Cerebellar nuclear complex (tissue), 1 donor: ENCODE data around the gene ARHGEF12.

Experiments
- DNase-seq, 2 experiments: peaks; one replicate each; lab custom pipeline; 2025; lab: John Stamatoyannopoulos, UW

Gene ARHGEF12

DNA sequence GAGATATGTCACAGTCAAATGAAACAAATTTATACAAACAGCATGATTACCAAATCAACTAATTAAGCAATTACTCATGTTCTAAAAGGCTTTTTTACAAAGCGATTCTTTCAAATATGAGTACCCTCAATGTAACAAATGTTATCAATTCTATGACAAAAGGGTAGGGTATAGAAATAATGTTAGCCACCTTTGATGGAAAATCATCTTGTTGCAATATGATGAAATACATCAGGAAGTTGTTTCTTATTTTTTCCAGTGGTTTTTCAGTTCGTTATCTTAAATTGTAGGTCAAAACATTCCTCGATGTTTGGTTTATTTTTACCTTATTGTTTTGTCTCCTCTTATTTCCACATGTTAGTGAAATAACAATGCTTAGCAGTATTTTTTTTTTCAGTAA lies 6.5 kb downstream of the ARHGEF12 start:
- DNase-seq: no peak

DNA sequence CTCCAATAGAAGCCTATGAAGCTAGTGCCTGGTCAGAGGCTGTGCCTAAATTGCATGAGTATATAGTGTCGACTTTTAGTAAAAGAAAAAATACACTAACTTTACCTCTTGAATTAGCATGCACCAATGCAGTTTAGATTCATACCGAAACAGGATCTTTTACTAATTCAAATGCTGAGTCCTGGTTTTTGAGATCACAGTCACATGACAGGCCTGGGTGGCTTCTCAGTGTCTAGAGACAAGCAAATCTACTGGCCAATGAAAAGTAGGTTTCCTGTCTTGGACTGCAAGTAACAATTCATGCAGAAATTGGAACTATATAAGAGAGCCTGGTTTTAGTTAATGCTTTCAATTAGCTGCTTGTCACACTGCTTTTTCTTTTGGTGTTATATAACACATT lies 7.2 kb downstream of the ARHGEF12 start:
- DNase-seq: no peak

DNA sequence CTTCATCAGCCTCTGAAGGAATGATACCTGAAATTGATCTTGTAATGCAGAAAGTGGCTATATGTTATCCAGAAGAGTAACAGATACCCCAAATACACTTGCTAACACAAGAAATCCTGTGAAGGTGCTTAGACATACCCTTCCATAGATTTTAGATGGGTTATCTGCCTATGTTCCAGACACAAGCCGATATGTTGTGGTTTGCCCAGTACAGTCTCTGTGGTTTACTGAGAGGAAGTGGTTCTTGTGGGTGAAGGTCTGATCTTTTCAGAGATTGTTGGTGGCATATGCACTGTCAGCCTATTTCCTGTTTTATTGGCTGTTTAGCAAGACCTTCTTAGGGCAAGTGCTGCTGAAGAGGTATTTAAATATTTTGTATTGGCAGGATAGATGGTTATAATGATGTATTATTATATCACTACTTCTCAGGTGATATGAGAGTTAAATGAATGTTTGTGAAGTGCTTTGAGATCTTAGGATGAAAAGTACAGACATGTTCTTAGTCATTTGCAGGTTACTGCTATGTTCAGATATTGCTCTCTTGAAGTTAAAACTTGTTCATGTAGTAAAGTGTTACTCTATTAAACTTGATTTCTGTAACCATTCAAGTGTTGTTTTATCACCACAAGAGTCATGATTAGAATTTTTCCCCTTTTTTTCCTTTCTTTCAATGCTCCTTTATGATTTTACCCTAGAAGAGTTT lies 8.2 kb downstream of the ARHGEF12 start:
- DNase-seq: no peak

DNA sequence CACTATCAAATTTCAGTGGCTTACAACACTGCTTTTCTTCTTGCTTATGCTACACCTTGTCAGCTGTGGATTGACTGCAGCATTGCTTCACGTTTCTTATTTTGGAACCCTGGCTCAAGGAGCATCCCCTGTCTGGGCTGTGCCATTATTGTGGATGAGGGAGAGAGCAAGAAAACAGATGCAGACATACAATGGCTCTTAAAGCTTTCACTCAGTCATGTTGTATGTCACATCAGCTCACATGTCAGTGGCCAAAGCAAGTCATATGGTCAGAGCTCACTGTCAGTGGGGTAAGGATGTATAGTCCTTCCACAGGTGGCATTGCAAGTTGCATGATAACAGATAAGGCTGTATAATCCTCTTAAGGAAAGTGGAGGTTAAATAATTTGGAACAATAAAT lies 10.0 kb downstream of the ARHGEF12 start:
- no peak for DNase-seq

DNA sequence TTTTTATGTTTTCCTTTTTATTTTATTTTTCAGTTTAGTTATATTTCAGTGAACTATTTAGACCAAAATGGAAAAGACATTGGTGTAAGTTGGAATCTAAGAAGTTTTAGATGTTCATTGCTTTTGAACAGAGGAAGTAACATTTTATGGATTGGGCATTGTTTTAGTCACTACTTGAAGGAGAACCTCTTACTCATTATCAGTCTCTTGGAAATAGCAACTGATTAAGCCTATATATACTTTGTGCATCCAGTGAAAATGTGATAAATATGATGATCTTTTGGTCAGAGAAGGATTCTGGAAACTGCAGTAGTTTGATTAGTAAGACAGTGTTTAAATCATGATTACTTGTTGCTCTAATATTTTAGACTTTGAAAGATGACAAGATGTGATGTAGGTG lies 14.4 kb downstream of the ARHGEF12 start:
- DNase-seq: no peak

DNA sequence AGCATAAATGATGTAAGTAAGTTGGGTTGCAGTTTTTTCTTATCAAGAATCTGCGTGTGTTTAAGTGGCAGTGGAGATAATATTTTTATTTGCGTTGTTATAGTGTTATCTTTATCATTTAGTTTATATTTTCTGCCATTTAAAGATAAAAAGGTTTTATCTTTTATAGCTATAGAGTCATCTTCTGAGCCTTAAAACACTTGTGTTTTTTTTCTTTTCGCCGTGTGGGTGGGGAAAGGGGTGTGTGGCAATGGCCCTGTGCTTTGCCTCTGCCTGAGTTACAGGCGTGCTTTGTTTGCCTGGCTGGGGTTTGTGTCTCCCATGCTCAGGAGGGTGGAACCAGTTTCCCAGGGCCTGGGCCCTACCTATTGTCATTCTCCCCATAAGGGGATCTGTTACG lies 16.2 kb downstream of the ARHGEF12 start:
- no peak for DNase-seq

DNA sequence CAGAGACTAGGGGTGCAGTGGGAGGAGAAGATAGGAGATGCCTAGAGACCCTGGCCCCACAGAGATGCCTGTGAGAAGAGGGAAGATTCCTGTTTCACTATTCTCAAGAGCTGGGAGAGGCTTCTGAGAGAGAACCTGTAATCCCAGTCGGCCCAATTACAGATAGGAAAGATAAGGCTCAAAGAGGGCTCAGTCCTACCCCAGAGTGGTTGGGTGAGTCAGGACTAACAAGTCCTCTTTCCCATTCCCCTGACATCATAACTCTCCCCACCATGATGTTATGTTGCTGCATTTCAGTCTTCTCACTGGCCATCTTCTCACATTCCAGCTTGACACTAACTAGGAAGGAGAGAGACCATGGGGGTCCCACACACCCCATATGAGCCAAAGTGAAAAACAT lies 17.9 kb downstream of the ARHGEF12 start:
- no peak for DNase-seq

DNA sequence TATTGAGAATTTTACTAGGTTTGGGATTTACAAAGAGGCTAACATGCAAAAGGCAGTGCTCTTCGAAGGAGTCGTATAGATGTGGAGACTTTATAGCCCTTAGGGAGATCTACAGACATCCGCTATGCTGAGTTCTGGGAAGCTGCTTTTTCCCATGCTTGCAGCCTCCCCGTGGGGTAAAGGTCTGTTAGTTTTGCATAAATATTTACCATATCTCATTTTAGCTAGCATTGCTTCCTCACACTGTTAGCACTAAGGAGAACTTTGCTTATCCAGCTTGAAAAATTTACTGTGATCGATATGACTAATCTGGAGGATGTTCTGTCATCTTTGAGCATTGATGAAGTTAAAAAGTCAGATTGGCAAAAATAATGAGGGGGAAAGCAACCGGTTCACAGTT lies 18.6 kb downstream of the ARHGEF12 start:
- no peak for DNase-seq

DNA sequence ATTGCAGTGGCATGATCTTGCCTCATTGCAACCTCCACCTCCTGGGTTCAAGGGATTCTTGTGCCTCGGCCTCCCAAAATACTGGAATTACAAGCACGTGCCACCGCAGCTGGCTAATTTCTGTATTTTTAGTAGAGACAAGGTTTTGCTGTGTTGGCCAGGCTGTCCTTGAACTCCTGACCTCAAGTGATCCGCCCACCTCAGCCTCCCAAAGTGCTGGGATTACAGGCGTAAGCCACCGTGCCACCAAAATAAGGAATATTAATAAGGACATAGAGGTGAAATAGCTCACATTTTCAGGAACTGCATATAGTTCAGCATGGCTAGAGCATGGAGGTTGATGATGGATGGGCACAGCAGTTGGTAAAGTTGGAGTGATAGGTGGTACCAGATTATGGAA lies 21.4 kb downstream of the ARHGEF12 start:
- DNase-seq: no peak

DNA sequence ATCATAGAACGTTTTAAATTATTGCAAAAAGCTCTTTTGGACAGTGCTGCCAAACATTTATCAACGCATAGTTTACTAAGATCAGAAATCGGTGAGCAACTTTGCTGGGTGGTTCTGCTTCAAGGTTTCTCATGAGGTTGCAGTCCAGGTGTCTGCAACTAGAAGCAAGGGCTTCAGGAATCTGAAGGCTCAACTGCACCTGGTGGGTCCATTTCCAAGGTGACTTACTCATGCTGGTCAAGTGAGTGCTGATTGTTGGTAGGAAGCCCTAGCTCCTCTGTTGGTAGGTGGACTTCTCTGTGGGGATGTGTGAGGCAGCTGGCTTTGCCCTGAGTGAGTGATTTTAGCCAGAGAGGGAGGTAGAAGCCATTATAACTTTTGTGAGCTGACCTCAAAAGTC lies 22.5 kb downstream of the ARHGEF12 start:
- no peak for DNase-seq

DNA sequence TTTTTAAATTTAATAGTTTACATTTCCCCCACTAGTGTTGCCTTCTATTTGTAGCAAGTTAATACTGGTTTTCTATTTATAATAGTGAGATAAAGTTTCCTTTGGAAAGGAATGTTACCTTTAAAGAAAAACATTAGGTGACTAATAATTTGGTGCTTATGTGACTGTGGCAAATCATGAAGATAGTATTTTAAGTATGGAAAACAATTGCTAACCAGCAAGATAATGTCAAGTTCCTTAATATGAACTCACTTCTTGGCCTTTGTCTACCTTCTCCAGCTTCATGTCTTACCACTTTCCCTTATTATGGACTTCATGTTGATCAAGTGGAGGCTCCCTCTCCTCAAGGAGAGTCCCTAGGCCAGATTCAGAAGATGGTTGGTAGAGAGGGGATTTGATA lies 27.2 kb downstream of the ARHGEF12 start:
- no peak for DNase-seq

DNA sequence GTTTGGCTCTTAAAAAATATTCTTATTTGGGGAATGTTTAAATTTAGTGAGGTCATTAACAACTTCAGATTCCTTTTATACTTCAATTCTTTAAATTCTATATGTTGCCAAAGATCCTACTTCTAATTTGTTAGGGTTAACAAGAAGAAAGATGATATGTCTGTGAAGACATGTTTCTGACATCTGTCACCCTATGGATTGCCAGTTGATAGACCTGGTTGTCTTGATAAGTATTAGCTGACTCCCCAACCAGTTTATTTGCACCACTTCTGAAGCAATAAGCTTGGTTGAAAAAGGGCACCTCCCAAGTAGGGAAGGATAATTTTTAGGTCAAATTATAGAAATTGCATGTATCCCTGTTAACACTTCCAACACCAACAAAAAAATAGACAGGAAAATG lies 29.3 kb downstream of the ARHGEF12 start:
- DNase-seq: no peak

DNA sequence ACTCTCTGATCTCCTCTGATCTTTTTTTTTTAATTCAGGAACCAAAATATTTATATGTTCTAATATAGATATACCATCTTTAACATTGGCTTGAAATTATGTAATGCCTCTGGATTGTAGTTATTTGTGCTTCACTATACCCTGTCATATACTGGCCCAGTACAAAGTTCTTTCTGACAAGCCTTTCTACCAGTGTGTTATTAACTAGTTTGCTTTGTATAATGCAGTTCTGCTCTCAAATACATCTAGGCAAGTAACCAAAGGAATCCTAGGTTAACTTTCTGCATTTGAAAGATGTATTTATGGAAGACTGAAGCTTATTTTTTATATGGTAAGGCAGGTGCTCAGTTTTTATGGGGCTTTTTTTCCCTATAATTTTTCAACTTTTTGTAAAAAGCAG lies 36.1 kb downstream of the ARHGEF12 start:
- DNase-seq: no peak

DNA sequence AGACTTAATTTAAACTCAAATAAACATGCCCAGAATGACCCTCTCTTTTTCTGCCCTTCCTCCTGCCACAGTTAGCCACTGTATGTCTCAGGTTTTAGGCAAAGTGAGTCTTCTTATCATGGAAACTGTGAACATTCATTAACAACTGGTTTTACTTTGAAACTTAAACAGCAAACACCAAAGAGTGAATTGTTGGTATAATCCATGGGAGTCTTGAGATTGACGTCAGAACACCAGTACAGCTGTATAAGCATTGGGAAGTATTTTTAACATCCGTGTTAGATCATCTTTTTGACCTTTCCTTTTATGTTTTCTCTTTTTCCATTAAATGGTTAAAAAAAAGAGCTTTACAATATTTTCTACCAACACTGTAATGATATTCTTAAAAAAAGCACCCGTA lies 38.9 kb downstream of the ARHGEF12 start:
- no peak for DNase-seq

DNA sequence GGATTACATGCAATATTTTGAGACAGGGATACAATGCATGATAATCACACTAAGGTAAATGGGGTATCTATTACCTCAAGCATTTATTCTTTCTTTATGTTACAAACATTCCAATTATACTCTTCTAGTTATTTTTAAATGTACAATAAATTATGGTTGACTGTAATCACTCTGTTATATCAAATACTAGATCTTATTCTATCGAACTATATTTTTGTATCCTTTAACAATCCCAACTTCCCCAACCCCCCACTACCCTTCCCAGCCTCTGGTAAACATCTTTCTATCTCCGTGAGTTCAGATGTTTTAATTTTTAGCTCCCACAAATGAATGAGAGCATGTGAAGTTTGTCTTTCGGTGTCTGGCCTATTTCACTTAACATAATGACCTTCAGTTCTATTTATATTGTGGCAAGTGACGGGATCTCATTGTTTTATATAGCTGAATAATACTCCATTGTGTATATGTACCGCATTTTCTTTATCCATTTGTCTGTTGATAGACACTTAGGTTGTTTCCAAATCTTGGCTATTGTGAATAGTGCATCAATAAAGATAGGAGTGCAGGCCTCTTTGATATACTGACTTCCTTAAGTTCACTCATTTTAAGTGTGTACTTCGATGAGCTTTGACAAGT lies 40.5 kb downstream of the ARHGEF12 start:
- no peak for DNase-seq

DNA sequence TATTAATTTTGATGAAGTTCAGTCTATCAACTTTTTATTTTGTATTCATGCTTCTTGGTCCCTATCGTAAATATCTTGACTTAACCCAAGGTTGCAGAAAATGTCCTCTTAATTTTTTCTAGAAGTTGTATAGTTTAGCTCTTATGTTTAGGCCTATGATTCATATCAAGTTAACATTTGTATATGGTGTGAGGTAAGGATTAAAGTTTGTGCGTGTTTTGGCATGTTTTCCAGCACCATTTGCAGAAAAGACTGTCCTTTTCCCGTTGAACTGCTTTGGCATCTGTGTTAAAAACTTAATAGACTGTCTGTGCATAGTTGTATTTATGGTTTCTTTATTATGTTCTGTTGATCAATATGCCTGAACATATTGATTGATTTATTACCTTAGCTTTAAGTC lies 42.3 kb downstream of the ARHGEF12 start:
- no peak for DNase-seq

DNA sequence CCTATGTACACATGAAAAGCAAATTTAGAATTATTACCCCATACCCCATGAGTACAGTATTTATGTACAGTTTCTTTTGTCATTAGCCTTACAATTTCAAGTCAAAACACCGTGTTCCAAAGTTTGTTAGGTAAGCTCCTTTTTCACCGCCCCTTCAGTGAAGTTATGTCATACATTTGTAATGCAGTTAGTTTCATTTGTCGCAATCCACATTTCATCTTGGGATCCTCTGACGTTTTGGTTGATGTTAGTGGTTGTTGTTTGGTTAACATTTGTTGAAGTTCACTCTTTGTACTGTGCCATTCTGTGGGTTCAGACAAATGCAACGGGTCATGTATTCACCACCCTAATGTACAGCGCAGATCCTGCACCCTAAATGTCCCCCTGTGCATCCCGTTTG lies 45.2 kb downstream of the ARHGEF12 start:
- no peak for DNase-seq

DNA sequence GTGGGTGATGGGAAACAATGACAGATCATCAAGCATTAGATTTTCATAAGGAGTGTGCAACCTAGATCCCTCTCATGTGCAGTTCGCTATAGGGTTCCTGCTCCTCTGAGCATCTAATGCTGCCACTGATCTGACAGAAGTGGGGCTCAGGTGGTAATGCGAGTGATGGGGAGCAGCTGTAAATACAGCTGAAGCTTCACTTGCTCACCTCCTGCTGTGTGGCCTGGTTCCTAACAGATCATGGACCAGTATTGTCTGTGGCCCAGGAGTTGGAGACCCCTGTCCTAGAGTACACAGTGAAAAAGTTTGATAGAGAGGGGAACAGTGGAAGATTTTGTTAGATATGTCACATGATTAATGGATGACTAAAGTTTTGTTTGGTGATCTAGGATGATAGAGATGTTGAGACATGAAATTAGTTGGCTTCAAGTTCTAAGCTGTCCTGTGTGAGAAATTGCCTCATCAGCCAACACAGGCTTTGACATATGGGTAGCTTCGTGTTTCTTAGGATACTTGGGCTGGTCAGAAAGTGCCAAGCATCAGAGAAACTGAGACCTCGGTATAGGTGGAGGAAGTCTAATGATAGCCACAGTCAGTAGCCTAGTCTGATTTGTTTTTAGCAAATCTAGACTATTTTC lies 47.4 kb downstream of the ARHGEF12 start:
- DNase-seq: no peak

DNA sequence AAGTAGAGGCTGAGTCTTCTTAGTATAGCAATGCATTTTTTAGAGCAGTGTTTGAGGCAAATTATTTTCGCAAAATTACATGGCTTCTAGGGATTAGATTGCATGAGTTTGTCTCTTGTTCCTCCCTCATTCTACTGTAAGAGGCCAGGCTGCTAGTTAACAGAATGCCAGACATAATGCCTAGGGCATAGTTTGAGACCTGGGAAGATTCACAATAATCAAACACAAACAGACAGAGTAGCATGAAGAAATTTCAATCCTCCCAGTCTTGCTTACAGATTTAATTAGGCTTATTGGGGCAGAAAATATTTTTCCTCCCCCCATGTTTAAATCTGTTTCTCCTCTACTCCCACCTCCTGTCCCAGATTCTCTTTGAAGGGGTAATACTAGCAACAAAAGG lies 48.3 kb downstream of the ARHGEF12 start:
- DNase-seq: no peak

DNA sequence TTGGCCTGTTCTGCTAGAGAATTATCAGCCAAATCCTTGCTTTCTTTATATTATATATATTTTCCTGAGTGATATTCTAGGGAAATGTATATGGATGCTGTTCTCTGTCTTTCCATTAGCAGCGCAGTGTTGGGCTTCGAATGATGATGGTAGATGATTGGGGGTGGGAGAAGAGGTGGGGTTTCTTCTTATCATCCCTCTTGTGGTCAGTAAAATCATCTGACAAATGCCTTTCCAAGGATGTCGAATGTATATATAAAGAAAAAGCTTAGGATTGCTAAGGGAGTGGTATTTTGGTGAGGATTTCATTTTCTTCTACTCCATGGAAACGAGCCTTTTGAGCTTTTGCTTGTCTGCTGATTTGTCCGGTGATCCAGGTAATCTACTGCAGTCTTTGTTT lies 48.9 kb downstream of the ARHGEF12 start:
- DNase-seq: peak in 1 of 2 experiments; percentile 88

DNA sequence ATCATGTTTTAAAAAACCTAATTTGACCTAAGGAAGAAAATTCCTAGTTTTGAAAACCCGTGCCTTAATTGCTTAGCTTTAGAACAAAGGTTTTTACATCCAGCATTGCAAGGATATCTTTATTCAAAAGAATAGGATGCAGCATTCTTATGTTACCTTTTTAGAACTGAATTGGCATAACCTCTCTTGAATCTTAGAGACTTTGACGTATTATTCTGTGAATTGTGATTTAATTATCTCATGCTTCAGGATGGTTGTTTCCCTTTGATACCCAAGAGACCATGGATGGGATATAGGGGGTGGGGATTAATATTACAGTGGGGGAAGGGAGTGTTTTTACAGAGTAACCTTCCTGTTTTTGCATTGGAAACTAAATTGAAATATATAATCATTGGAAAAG lies 49.4 kb downstream of the ARHGEF12 start:
- no peak for DNase-seq

DNA sequence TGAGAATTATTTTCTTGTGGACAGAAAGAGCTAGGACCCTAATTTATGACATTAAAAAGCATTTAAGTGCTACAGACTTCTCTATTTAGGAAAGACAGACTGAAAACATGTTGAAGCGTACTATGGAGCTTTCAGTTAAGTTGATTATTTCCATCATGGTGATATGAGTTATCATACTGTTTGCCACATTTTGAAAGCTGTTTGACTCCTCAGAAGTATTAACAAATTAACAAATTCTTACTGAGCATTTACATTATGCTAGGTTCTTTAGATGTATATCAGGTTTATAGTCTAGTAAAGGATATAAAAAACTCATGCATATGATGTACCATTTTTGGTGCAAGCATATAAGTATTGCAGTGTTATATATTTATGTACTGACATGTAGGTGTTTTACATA lies 50.1 kb downstream of the ARHGEF12 start:
- DNase-seq: no peak

DNA sequence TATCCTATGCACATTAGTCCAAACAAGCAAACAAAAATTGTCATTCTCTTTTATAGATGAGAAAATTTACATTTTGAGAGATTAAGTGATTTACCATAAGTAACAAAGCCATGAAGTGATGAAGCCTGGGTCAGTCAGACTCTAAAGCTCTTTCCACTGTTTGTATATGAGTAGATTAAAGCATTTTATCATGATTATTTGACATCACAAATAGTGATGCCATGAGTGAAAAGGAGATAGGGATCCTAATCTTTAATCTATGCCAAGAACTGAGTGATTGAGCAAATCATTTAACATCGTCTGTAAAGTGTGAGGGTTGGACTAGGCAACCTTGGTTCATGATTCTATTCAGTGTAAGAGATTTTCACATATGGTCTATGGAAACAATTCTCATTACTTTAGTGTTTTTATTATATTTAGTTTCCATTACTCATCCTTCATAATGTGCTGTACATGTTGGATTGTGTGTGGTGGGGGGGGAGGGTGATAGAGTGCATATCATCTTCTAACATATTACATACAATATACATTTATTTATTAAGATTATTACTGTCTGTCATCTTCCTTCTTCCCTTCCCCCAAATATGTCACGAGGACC lies 50.7 kb downstream of the ARHGEF12 start:
- DNase-seq: no peak
